HEK293 (cell line): Measurements from ENCODE around the gene CIAO1.

Experiments
- CTCF ChIA-PET: fragments of 350-600 bp; formaldehyde crosslinking; extraction: SDS; loops from one replicate; lab custom pipeline; 2021; ENCODE audit warnings: antibody characterized with exemption; lab: Yijun Ruan, JAX
- POLR2A ChIA-PET: fragments of 300-600 bp; formaldehyde crosslinking; extraction: SDS; loops from one replicate; lab custom pipeline; 2020; ENCODE audit warnings: antibody characterized with exemption, inconsistent platforms; lab: Yijun Ruan, JAX
- H3K27ac ChIP-seq: fragments of 200-500 bp; sonication (Bioruptor generic); 2 replicates; pipeline ENCODE4 v1.5.1; 2014; ENCODE audit warnings: low read depth, low read length, control low read depth, inconsistent platforms; ENCODE audit errors: extremely low read depth
- H3K36me3 ChIP-seq, 2 experiments: fragments of 200-500 bp in 1 of 2; sonication (Bioruptor generic) in 1 of 2; 1 replicate in 1 of 2; 2 replicates in 1 of 2; pipeline ENCODE4 v1.5.1; 2014 to 2017; ENCODE audit warnings: inconsistent platforms in 2 of 2, low read length in 2 of 2; ENCODE audit not compliant: control insufficient read depth in 2 of 2, insufficient read depth in 1 of 2
- H3K4me1 ChIP-seq: fragments of 200-500 bp; sonication (Bioruptor generic); 2 replicates; pipeline ENCODE4 v1.5.1; 2014; ENCODE audit warnings: mild to moderate bottlenecking, low read length, inconsistent platforms; ENCODE audit not compliant: control insufficient read depth, insufficient read depth
- H3K4me3 ChIP-seq: 2 replicates; pipeline ENCODE4 v1.5.1; 2011; ENCODE audit warnings: low read depth, mild to moderate bottlenecking, control low read depth, low read length, moderate library complexity
- H3K9me3 ChIP-seq: fragments of 200-500 bp; sonication (Bioruptor generic); 2 replicates; pipeline ENCODE4 v1.5.1; 2014; ENCODE audit warnings: low read depth, low read length, inconsistent platforms; ENCODE audit not compliant: control insufficient read depth, insufficient read depth
- SETDB1 ChIP-seq: IDR thresholded peaks from one replicate; pipeline ENCODE4 v1.6.1; 2017; ENCODE audit warnings: mild to moderate bottlenecking, low read length, moderate library complexity, mixed read lengths; ENCODE audit not compliant: insufficient read length
- YY2 ChIP-seq: fragments of 450-650 bp; formaldehyde crosslinking; IDR thresholded peaks from 2 replicates; pipeline ENCODE4 v1.5.1; 2016; ENCODE audit warnings: missing biosample characterization, missing genetic modification characterization
- ZBTB17 ChIP-seq: fragments of 450-650 bp; formaldehyde crosslinking; IDR thresholded peaks from 2 replicates; pipeline ENCODE4 v1.5.1; 2016; ENCODE audit warnings: missing biosample characterization, missing genetic modification characterization
- ZBTB7A ChIP-seq: fragments of 450-650 bp; formaldehyde crosslinking; IDR thresholded peaks from 2 replicates; pipeline ENCODE4 v1.5.1; 2016; ENCODE audit warnings: low read depth, missing biosample characterization, missing genetic modification characterization
- ZNF157 ChIP-seq: fragments of 450-650 bp; formaldehyde crosslinking; IDR thresholded peaks from 2 replicates; pipeline ENCODE4 v1.5.1; 2016; ENCODE audit warnings: missing biosample characterization, missing genetic modification characterization
- ZNF350 ChIP-seq: fragments of 450-650 bp; formaldehyde crosslinking; IDR thresholded peaks from 2 replicates; pipeline ENCODE4 v1.5.0; 2017; ENCODE audit warnings: missing biosample characterization, mild to moderate bottlenecking, missing genetic modification characterization
- ZNF529 ChIP-seq: fragments of 450-650 bp; formaldehyde crosslinking; IDR thresholded peaks from 2 replicates; pipeline ENCODE4 v1.5.1; 2017; ENCODE audit warnings: missing genetic modification characterization, missing biosample characterization; ENCODE audit not compliant: insufficient replicate concordance
- ZNF600 ChIP-seq: fragments of 450-650 bp; formaldehyde crosslinking; IDR thresholded peaks from 2 replicates; pipeline ENCODE4 v1.5.1; 2016; ENCODE audit warnings: missing biosample characterization, missing genetic modification characterization
- ZNF701 ChIP-seq: fragments of 450-650 bp; formaldehyde crosslinking; IDR thresholded peaks from 2 replicates; pipeline ENCODE4 v1.5.1; 2016; ENCODE audit warnings: missing biosample characterization, missing genetic modification characterization
- ZNF76 ChIP-seq: fragments of 450-650 bp; formaldehyde crosslinking; IDR thresholded peaks from 2 replicates; pipeline ENCODE4; 2016; ENCODE audit warnings: low read depth, missing biosample characterization, missing genetic modification characterization, borderline replicate concordance
- TF ChIP-seq, protein P1 (sequence below): fragments of 450-650 bp; formaldehyde crosslinking; IDR thresholded peaks from 2 replicates; pipeline ENCODE4 v1.5.1; 2016; ENCODE audit warnings: missing biosample characterization, missing genetic modification characterization, borderline replicate concordance
- TF ChIP-seq, protein P2 (sequence below): fragments of 450-650 bp; formaldehyde crosslinking; IDR thresholded peaks from 2 replicates; pipeline ENCODE4 v1.5.1; 2017; ENCODE audit warnings: missing biosample characterization, missing genetic modification characterization
- TF ChIP-seq, protein P3 (sequence below): fragments of 450-650 bp; formaldehyde crosslinking; IDR thresholded peaks from 2 replicates; pipeline ENCODE4 v1.5.1; 2016; ENCODE audit warnings: missing biosample characterization, missing genetic modification characterization

The CIAO1 gene

GRCh38 chr2:96241900-96242611, 24.0 kb upstream of the CIAO1 start:
- no peak overlapping the region for H3K27ac ChIP-seq
- no peak for TF ChIP-seq ZBTB7A (tag by site-specific recombination)
- TF ChIP-seq ZNF529 (tag by site-specific recombination) = no peak
- TF ChIP-seq ZNF600 (tag by site-specific recombination) = no peak
- no peaks in the 10 kb centered on the region for H3K9me3 ChIP-seq
- ChIA-PET CTCF (interaction anchor here (0.7 kb wide), 1 partner anchor 35 kb away, joined by 3 read pairs; no protein-coding TSS in a partner anchor), POLR2A (no interaction called here)
- no peak overlapping the region for H3K4me3 ChIP-seq
- no peaks in the 10 kb centered on the region; the same call in 1 of the 2 replicates for H3K4me1 ChIP-seq
- no peaks in the 10 kb centered on the region for H3K36me3 ChIP-seq

DNA sequence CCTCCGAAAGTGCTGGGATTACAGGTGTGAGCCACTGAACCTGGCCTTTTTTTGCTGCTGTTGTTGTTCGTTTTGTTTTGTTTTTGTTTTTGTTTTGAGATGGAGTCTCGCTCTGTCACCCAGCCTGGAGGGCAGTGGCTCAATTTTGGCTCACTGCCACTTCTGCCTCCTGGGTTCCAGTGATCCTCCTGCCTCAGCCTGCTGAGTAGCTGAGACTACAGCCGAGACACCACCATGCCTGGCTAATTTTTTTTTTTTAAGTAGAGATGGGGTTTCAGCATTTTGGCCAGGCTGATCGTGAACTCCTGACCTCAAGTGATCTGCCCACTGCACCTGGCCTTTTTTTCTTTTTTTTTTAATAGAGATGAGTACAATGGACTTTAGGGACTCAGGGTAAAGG, 22.2 kb upstream of the CIAO1 start:
- CTCF ChIA-PET = interaction anchor here (0.7 to 1.0 kb wide), 2 partner anchors 17 to 181 kb away, joined by 3 to 4 read pairs; no protein-coding TSS in a partner anchor
- no peak overlapping the region for H3K4me3 ChIP-seq
- POLR2A ChIA-PET = no interaction called here
- TF ChIP-seq, protein P1, sequence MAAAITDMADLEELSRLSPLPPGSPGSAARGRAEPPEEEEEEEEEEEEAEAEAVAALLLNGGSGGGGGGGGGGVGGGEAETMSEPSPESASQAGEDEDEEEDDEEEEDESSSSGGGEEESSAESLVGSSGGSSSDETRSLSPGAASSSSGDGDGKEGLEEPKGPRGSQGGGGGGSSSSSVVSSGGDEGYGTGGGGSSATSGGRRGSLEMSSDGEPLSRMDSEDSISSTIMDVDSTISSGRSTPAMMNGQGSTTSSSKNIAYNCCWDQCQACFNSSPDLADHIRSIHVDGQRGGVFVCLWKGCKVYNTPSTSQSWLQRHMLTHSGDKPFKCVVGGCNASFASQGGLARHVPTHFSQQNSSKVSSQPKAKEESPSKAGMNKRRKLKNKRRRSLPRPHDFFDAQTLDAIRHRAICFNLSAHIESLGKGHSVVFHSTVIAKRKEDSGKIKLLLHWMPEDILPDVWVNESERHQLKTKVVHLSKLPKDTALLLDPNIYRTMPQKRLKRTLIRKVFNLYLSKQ (tag by site-specific recombination) = no peak
- TF ChIP-seq ZNF76 (tag by site-specific recombination) (no peak), ZNF350 (tag by site-specific recombination) (no peak), ZNF701 (tag by site-specific recombination) (no peak), ZNF157 (tag by site-specific recombination) (no peak)
- TF ChIP-seq, protein P2, sequence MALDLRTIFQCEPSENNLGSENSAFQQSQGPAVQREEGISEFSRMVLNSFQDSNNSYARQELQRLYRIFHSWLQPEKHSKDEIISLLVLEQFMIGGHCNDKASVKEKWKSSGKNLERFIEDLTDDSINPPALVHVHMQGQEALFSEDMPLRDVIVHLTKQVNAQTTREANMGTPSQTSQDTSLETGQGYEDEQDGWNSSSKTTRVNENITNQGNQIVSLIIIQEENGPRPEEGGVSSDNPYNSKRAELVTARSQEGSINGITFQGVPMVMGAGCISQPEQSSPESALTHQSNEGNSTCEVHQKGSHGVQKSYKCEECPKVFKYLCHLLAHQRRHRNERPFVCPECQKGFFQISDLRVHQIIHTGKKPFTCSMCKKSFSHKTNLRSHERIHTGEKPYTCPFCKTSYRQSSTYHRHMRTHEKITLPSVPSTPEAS (tag by site-specific recombination) = no peak
- TF ChIP-seq, protein P3, sequence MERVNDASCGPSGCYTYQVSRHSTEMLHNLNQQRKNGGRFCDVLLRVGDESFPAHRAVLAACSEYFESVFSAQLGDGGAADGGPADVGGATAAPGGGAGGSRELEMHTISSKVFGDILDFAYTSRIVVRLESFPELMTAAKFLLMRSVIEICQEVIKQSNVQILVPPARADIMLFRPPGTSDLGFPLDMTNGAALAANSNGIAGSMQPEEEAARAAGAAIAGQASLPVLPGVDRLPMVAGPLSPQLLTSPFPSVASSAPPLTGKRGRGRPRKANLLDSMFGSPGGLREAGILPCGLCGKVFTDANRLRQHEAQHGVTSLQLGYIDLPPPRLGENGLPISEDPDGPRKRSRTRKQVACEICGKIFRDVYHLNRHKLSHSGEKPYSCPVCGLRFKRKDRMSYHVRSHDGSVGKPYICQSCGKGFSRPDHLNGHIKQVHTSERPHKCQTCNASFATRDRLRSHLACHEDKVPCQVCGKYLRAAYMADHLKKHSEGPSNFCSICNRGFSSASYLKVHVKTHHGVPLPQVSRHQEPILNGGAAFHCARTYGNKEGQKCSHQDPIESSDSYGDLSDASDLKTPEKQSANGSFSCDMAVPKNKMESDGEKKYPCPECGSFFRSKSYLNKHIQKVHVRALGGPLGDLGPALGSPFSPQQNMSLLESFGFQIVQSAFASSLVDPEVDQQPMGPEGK (tag by site-specific recombination) = no peak
- no peak overlapping the region for H3K27ac ChIP-seq
- H3K9me3 ChIP-seq = no peaks in the 10 kb centered on the region
- H3K4me1 ChIP-seq = no peaks in the 10 kb centered on the region; the same call in 1 of the 2 replicates
- H3K36me3 ChIP-seq = no peaks in the 10 kb centered on the region

DNA sequence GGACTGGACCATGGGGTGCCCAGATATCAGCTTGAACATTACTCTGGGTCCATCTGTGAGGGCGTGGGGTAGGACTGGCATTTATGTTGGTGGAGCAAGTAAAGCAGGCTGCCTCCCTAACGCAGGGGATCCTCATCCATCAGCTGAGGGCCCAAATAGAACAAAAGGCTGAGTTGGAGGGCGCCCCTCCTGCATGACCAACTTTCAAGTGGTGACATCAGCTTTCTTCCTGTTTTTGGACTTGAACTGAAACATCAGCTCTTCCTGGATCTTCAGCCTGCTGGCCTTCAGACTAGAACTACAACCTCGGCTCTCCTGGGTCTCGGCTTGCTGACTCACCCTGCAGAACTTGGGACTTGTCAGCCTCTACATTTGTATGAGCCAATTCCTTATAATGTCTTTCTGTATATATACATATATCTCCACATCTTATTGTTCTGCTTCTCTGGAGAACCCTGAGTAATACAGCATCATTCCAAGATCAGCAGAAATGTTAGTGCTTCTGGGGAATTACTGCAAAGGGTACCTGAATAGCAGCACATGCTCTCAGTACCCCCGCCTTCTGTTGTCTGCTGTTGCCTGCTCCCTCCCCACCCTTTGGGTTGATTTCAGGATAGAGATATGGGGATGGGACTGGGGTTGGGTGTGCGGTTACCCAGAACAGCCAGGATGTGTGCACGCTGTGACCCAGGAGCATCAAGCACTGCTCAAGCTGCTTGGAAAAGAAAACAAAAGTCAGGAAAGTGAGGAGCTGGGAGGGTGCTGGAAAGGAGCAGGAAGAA, 20.2 kb upstream of the CIAO1 start:
- Histone ChIP-seq H3K4me3 (no peak overlapping the region), H3K27ac (no peak overlapping the region), H3K9me3 (no peaks in the 10 kb centered on the region), H3K4me1 (no peaks in the 10 kb centered on the region), H3K36me3 (peaks cover 0 to 5% of the 10 kb centered on the region in 2 experiments; a peak in 1 of 3 replicates)
- POLR2A ChIA-PET = no interaction called here
- TF ChIP-seq SETDB1 (peak; percentile 22), YY2 (tag by site-specific recombination) (no peak), ZBTB17 (tag by site-specific recombination) (0 out of 2 replicates have a peak, but pooled peaks have one; percentile 21)
- CTCF ChIA-PET = interaction anchor here (0.5 to 1.6 kb wide), 3 partner anchors 72 to 143 kb away, joined by 3 to 5 read pairs (median 4); no protein-coding TSS in a partner anchor
